C4-2B (cell line): ENCODE data around the gene TRIM8.

ENCODE experiments used
- ZFX ChIP-seq: fragments of 450-650 bp; IDR thresholded peaks from 2 replicates; pipeline ENCODE4 v1.6.1; 2017
- TF ChIP-seq, protein P1 (sequence below): fragments of 450-650 bp; conservative IDR thresholded peaks from 2 replicates; pipeline ENCODE4 v1.5.1; 2017; ENCODE audit warnings: mild to moderate bottlenecking

DNA sequence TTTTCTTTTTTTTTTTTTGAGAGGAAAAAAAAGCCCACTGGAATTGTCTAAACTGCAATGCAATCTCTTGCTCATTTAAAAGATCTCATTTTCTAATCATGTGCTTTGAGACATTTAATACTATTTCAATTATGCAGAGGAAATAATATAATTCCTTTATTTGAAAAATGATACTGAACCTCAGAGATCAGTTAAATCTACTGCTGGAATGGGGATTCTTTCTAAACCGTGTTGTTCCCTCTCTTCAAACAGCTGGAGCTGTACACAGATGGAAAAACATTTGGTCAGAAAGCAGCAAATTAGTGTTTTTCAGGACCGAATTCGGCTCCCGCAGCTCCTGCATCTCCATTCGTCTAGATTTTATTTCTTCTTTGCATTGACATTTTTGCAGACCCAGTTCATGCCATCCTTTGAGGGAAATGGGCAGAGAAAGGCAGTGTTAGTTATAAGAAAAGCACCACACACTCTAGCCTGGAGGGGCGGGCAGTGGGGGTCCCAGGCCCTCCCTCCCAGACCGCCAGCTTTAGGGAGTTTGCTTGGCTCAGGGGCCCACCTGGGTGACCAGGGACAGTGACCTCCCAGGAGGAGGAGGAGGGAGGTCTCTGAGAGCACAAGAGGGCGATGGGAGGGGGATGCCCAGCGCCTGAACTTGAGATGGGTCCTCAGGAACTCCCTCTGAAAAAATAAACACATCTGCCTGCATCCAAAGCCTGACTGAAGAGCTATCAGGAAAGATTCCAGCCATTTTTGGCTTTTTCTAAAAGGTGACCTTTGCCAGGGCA, 32.4 kb downstream of the TRIM8 start:
- TF ChIP-seq, protein P1, sequence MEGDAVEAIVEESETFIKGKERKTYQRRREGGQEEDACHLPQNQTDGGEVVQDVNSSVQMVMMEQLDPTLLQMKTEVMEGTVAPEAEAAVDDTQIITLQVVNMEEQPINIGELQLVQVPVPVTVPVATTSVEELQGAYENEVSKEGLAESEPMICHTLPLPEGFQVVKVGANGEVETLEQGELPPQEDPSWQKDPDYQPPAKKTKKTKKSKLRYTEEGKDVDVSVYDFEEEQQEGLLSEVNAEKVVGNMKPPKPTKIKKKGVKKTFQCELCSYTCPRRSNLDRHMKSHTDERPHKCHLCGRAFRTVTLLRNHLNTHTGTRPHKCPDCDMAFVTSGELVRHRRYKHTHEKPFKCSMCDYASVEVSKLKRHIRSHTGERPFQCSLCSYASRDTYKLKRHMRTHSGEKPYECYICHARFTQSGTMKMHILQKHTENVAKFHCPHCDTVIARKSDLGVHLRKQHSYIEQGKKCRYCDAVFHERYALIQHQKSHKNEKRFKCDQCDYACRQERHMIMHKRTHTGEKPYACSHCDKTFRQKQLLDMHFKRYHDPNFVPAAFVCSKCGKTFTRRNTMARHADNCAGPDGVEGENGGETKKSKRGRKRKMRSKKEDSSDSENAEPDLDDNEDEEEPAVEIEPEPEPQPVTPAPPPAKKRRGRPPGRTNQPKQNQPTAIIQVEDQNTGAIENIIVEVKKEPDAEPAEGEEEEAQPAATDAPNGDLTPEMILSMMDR, result no peak
- no peak for TF ChIP-seq ZFX
